CD14-positive monocyte (primary cell): Measurements from ENCODE around the gene POU2F1. TPM values are rescaled to one million over a fixed set of nuclear protein-coding genes. Genes with fewer than 3 reads are reported as not detected.

ENCODE experiments used
- DNase-seq, 3 donors: peaks; one replicate each; pipeline ENCODE4 v3.0.0-alpha.2; 2011 to 2022
- H2AFZ ChIP-seq: 2 replicates; pipeline ENCODE4 v1.6.0; 2012; ENCODE audit warnings: mild to moderate bottlenecking, low read depth, low read length, inconsistent platforms; ENCODE audit not compliant: insufficient read depth, poor library complexity, severe bottlenecking
- H3K27ac ChIP-seq, 2 donors: 1 replicate in 1 of 2; 2 replicates in 1 of 2; pipeline ENCODE4 v1.5.1; 2012 to 2013; ENCODE audit warnings: low read length in 2 of 2, control low read depth in 1 of 2, inconsistent platforms in 1 of 2, low read depth in 1 of 2, mild to moderate bottlenecking in 1 of 2
- H3K27me3 ChIP-seq, 2 donors: one replicate each; pipeline versions ENCODE4 v1.6.0 to v1.6.1; 2011 to 2013; ENCODE audit warnings: low read length in 2 of 2; ENCODE audit not compliant: control insufficient read depth in 2 of 2, insufficient read depth in 2 of 2
- H3K36me3 ChIP-seq, 2 donors: replicated peaks in 1 of 2; 1 replicate in 1 of 2; 2 replicates in 1 of 2; pipeline versions ENCODE4 v1.5.1 to v1.6.1; 2012 to 2013; ENCODE audit warnings: low read length in 2 of 2, control low read depth in 1 of 2, inconsistent platforms in 1 of 2, mild to moderate bottlenecking in 1 of 2; ENCODE audit not compliant: insufficient read depth in 2 of 2, control insufficient read depth in 1 of 2
- H3K4me1 ChIP-seq, 2 donors: 1 replicate in 1 of 2; 2 replicates in 1 of 2; pipeline versions ENCODE4 v1.5.1 to v1.6.1; 2012 to 2013; ENCODE audit warnings: low read length in 2 of 2, control low read depth in 1 of 2, inconsistent platforms in 1 of 2, mild to moderate bottlenecking in 1 of 2, moderate library complexity in 1 of 2; ENCODE audit not compliant: insufficient read depth in 2 of 2, control insufficient read depth in 1 of 2
- H3K4me2 ChIP-seq: replicated peaks from 2 replicates; pipeline ENCODE3; 2012; ENCODE audit warnings: low read length, moderate library complexity, mild to moderate bottlenecking; ENCODE audit not compliant: poor library complexity, severe bottlenecking; ENCODE audit errors: extremely low read depth
- H3K4me3 ChIP-seq, 3 experiments: fragments of 200-600 bp in 1 of 3; sonication (generic) in 1 of 3; replicated peaks in 1 of 3; 1 replicate in 2 of 3; 2 replicates in 1 of 3; pipeline ENCODE4 v1.5.1; 2011 to 2013; ENCODE audit warnings: low read length in 3 of 3, mild to moderate bottlenecking in 3 of 3, control low read depth in 2 of 3, low read depth in 2 of 3, inconsistent platforms in 1 of 3, moderate library complexity in 1 of 3
- H3K79me2 ChIP-seq: 2 replicates; pipeline ENCODE4 v1.6.0; 2012; ENCODE audit warnings: mild to moderate bottlenecking, control low read depth, inconsistent platforms, low read length, moderate library complexity; ENCODE audit not compliant: insufficient read depth
- H3K9ac ChIP-seq: 2 replicates; pipeline ENCODE4 v1.6.0; 2017; ENCODE audit warnings: low read length, mild to moderate bottlenecking; ENCODE audit not compliant: insufficient read depth, poor library complexity, severe bottlenecking
- H3K9me3 ChIP-seq, 2 donors: replicated peaks in 1 of 2; 1 replicate in 1 of 2; 2 replicates in 1 of 2; pipeline versions ENCODE4 v1.5.1 to v1.6.1; 2012 to 2013; ENCODE audit warnings: low read length in 2 of 2, control low read depth in 1 of 2; ENCODE audit not compliant: control insufficient read depth in 1 of 2, insufficient read depth in 1 of 2
- H4K20me1 ChIP-seq: 2 replicates; pipeline ENCODE4 v1.6.0; 2012; ENCODE audit warnings: mild to moderate bottlenecking, low read length, control low read depth, moderate library complexity; ENCODE audit not compliant: insufficient read depth
- H3K27ac Mint-ChIP-seq, 7 donors: one replicate each; pipeline ENCODE4 v1.8.0; 2020; ENCODE audit warnings: mild to moderate bottlenecking in 7 of 7, mixed read lengths in 7 of 7, moderate library complexity in 6 of 7, inconsistent platforms in 2 of 7
- H3K27me3 Mint-ChIP-seq, 3 donors: one replicate each; pipeline ENCODE4 v1.8.0; 2021 to 2022; ENCODE audit warnings: low read depth in 3 of 3, mild to moderate bottlenecking in 3 of 3, mixed read lengths in 3 of 3, moderate library complexity in 3 of 3, inconsistent platforms in 1 of 3
- H3K36me3 Mint-ChIP-seq, 2 donors: one replicate each; pipeline ENCODE4 v1.8.0; 2020; ENCODE audit warnings: mixed read lengths in 2 of 2, inconsistent platforms in 1 of 2, mild to moderate bottlenecking in 1 of 2
- H3K4me1 Mint-ChIP-seq: one replicate; pipeline ENCODE4 v1.8.0; 2020; ENCODE audit warnings: mild to moderate bottlenecking, mixed read lengths
- H3K4me3 Mint-ChIP-seq, 2 donors: one replicate each; pipeline ENCODE4 v1.8.0; 2020; ENCODE audit warnings: mild to moderate bottlenecking in 2 of 2, mixed read lengths in 2 of 2, moderate library complexity in 1 of 2
- H3K9me3 Mint-ChIP-seq, 7 donors: one replicate each; pipeline ENCODE4 v1.8.0; 2020 to 2022; ENCODE audit warnings: mixed read lengths in 7 of 7, mild to moderate bottlenecking in 6 of 7, moderate library complexity in 6 of 7, inconsistent platforms in 2 of 7
- WGBS: methylation state at CpG from one replicate; pipeline ENCODE4 v1.1.5; 2013; ENCODE audit warnings: missing lambda C conversion rate; ENCODE audit not compliant: insufficient coverage; 5-methylcytosine and 5-hydroxymethylcytosine counted together
- intact Hi-C, 2 donors: fragments of 100-400 bp; cut with micrococcal nuclease; formaldehyde crosslinking; loops; one replicate each; pipeline versions ENCODE4 v1.15.0 to v1.15.1; 2023
- polyA plus RNA-seq, 3 donors: library from polyadenylated mRNA; depleted of rRNA in 1 of 3; unstranded in 2 of 3; stranded (reverse) in 1 of 3; fragments of 300-500 nt in 2 of 3; fragments of >200 nt in 1 of 3; fragmentation: Illumina TruSeq in 2 of 3; gene quantifications; 1 replicate in 2 of 3; 2 replicates in 1 of 3; pipeline ENCODE4 v1.2.3, GENCODE V29; 2012 to 2021
- TF ChIP-seq, protein P1 (sequence below): fragments of 200-600 bp; IDR thresholded peaks from one replicate; pipeline ENCODE4 v1.8.0; 2022; ENCODE audit warnings: antibody characterized with exemption, mild to moderate bottlenecking

POU2F1 gene
- polyA plus RNA-seq, 3 donors = 2.3 to 4.2 (median 3.9) TPM

DNA sequence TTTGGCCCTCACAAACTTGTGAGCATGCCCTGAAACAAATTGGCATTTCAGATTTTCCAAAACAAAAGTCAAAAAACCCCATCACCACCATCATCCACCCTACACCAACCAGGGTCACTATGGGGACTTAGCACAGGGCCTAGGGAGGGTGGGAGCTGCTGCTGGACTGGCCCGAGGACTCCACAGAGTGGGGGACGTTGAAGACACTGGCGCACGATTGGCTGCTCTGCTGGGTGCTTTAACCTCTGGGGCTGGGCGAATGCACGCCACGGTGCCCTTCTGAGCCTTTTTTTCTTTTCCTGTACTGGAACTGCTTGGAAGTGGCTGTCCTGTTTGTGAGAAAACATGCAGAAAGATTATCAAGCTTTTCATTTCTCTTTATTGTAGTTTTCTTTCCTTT is 204.8 kb downstream of the POU2F1 start:
- no peaks in the 10 kb centered on the region for H3K9me3 ChIP-seq
- H3K27ac Mint-ChIP-seq = peak overlapping the region in 1 of 7 donors; percentile 23
- no peak overlapping the region for H2AFZ ChIP-seq
- H3K27me3 Mint-ChIP-seq = no peaks in the 10 kb centered on the region
- no peak overlapping the region for H3K4me3 Mint-ChIP-seq
- no peak overlapping the region for H3K4me3 ChIP-seq
- H3K79me2 ChIP-seq = no peaks in the 10 kb centered on the region
- TF ChIP-seq, protein P1, sequence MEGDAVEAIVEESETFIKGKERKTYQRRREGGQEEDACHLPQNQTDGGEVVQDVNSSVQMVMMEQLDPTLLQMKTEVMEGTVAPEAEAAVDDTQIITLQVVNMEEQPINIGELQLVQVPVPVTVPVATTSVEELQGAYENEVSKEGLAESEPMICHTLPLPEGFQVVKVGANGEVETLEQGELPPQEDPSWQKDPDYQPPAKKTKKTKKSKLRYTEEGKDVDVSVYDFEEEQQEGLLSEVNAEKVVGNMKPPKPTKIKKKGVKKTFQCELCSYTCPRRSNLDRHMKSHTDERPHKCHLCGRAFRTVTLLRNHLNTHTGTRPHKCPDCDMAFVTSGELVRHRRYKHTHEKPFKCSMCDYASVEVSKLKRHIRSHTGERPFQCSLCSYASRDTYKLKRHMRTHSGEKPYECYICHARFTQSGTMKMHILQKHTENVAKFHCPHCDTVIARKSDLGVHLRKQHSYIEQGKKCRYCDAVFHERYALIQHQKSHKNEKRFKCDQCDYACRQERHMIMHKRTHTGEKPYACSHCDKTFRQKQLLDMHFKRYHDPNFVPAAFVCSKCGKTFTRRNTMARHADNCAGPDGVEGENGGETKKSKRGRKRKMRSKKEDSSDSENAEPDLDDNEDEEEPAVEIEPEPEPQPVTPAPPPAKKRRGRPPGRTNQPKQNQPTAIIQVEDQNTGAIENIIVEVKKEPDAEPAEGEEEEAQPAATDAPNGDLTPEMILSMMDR = no peak
- H3K9ac ChIP-seq = no peak overlapping the region
- no peak overlapping the region for H3K4me2 ChIP-seq
- no peaks in the 10 kb centered on the region for H4K20me1 ChIP-seq
- H3K36me3 ChIP-seq = peaks cover 6% of the 10 kb centered on the region in 2 donors
- DNase-seq = no peak
- H3K27me3 ChIP-seq = no peaks in the 10 kb centered on the region
- 100% methylated on average over 4 of the region's 7 CpGs for WGBS
- no peaks in the 10 kb centered on the region for H3K9me3 Mint-ChIP-seq
- intact Hi-C loops = no loop called here
- H3K36me3 Mint-ChIP-seq = peaks cover 19 to 29% of the 10 kb centered on the region in 2 donors
- peaks cover 5% of the 10 kb centered on the region for H3K4me1 Mint-ChIP-seq
- peaks cover 0 to 3% of the 10 kb centered on the region in 2 donors for H3K4me1 ChIP-seq
- H3K27ac ChIP-seq = no peak overlapping the region

DNA sequence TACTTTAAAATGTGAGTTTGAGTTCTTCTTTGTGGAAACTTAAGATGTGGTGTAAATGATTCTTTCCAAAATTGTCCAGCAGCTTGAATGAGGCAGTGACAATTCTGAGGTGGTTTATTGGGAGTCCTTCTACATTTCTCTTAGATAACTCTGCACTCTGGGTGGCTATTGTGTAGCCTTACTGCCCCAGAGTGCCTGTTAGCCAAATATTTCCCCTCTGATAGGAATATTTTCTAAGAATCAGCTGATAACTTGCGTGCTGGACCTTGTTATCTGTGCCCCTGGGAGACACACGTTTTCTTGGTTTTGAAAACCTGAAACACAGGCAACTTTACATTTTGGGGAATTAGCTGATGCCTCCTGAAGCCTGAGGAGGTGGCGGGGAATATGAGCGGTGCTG is 206.0 kb downstream of the POU2F1 start:
- no peaks in the 10 kb centered on the region for H3K9me3 ChIP-seq
- H2AFZ ChIP-seq = no peak overlapping the region
- WGBS = 100% methylated on average over 3 of the region's 4 CpGs
- H3K4me3 ChIP-seq = no peak overlapping the region
- no peaks in the 10 kb centered on the region for H3K79me2 ChIP-seq
- TF ChIP-seq, protein P1 = no peak
- Mint-ChIP-seq H3K9me3 (no peaks in the 10 kb centered on the region), H3K36me3 (peaks cover 19 to 29% of the 10 kb centered on the region in 2 donors), H3K4me1 (no peaks in the 10 kb centered on the region), H3K4me3 (no peak overlapping the region), H3K27ac (peak overlapping the region in 1 of 7 donors; percentile 55), H3K27me3 (peaks cover 0 to 6% (median 0%) of the 10 kb centered on the region in 3 donors)
- no peak overlapping the region for H3K27ac ChIP-seq
- intact Hi-C loops = no loop called here
- peaks cover 6% of the 10 kb centered on the region in 2 donors for H3K36me3 ChIP-seq
- no peaks in the 10 kb centered on the region for H4K20me1 ChIP-seq
- no peak for DNase-seq
- no peak overlapping the region for H3K4me2 ChIP-seq
- no peaks in the 10 kb centered on the region for H3K4me1 ChIP-seq
- no peaks in the 10 kb centered on the region for H3K27me3 ChIP-seq
- no peak overlapping the region for H3K9ac ChIP-seq
